Epithelial cell of esophagus (primary cell): ENCODE results near the gene LRRC10B.

Experiments
- DNase-seq: peaks from one replicate; pipeline ENCODE4 v3.0.0; 2010; ENCODE audit warnings: low read depth
- H3K4me3 ChIP-seq: 2 replicates; pipeline ENCODE4 v1.5.1; 2011; ENCODE audit warnings: mild to moderate bottlenecking, low read length, control low read depth
- TF ChIP-seq, protein P1 (sequence below): IDR thresholded peaks from 2 replicates; pipeline ENCODE4 v1.5.1; 2011; ENCODE audit warnings: low read depth, mild to moderate bottlenecking, low read length, control low read depth, inconsistent platforms; ENCODE audit not compliant: insufficient read depth; ENCODE audit errors: missing control alignments

LRRC10B gene

DNA sequence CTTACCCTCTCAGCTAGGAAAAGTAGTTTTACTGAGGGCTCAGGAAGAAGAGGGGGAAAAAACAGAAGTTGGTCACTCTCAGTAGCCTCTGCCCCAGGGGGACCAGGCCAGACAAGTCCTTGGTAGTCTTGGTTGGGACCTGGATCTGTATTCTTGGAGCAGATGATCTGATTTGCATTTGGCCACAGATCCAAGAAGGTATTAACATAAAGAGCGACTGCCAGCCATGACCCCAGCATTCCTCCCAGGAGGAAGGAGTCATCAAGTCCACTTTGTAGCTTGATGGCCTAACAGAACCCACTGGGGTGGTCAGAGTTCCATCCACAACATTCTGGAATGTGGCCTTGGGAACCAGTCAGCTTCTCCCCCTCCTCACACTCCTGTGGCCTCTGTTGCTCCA, 6.0 kb upstream of the LRRC10B start:
- TF ChIP-seq, protein P1, sequence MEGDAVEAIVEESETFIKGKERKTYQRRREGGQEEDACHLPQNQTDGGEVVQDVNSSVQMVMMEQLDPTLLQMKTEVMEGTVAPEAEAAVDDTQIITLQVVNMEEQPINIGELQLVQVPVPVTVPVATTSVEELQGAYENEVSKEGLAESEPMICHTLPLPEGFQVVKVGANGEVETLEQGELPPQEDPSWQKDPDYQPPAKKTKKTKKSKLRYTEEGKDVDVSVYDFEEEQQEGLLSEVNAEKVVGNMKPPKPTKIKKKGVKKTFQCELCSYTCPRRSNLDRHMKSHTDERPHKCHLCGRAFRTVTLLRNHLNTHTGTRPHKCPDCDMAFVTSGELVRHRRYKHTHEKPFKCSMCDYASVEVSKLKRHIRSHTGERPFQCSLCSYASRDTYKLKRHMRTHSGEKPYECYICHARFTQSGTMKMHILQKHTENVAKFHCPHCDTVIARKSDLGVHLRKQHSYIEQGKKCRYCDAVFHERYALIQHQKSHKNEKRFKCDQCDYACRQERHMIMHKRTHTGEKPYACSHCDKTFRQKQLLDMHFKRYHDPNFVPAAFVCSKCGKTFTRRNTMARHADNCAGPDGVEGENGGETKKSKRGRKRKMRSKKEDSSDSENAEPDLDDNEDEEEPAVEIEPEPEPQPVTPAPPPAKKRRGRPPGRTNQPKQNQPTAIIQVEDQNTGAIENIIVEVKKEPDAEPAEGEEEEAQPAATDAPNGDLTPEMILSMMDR: no peak
- no peak overlapping the region for H3K4me3 ChIP-seq
- DNase-seq: no peak

DNA sequence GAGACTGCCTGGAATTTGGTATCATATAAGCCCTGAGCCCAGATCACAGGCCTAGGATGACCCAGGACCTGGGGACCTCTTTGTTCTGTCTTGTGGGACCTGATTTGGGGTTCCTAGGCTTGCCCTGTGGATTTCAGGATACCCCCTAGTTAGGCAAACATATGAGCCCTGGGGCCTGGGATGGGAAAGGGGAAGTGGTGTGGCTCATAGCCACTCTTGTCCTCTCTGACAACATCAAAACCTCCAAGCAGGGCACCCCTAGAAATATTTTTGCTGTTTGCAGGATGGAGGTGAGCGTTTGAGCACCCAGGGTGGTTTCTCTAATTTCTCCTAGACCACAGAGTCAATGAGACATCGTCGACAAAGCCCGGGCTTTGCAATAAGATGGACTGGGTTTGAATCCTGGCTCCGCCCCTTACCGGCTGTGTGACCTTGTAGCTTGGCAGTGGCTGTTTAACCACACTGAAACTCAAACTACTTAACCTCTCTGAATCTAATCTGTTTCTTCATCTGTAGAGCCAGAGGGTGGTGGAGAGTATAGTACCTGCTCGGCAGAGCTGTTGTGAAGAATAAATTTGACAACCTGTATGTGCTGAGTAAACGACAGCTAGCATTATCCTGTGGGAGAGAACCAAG, 5.3 kb upstream of the LRRC10B start:
- TF ChIP-seq, protein P1: no peak
- DNase-seq: no peak
- no peak overlapping the region for H3K4me3 ChIP-seq

DNA sequence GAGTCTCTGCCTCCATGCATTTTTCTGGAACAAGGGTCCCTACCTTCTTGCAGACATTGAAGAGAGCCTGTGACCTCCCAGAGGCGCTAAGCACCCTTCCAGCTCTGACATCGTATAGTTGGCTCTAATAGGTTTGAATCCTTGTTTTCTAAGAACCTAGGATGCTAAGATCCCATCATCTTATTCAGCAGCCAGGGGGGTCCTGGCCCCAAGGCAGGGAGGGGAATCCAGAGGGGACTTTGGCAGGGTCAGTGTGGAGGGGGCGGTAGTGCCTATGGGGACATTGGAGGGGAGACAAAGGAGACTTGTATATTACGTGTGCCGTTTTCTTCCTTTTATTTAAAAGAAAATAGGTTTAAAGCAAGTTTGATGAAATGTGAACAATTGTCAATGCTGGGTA, 3.4 kb upstream of the LRRC10B start:
- DNase-seq: no peak
- TF ChIP-seq, protein P1: no peak
- no peak overlapping the region for H3K4me3 ChIP-seq

DNA sequence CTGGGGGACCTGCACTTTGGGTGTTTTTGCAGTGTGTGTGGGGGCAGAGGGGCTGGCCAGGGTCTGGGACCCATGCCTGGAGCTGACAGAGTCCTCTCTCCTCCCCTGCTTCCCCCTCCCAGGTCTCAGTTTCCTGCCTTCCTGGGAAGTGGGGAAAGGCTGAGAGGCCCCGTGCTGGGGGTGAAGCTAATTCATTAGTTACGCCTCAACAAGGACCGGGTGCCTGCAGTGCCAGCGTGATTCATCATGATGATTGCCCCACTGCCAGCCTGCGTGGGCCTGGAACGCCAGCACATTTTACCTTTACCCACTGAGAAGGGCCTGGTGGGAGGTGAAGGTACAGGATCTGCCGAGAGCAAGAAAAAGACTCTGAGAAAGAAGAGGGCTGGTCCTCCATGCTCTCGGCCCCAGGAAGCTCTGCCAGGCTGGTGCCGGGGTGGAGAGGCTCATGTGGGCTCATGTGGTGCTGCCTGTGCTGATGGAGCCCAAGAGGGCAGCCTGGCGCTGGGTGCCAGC, 2.9 kb upstream of the LRRC10B start:
- peak; percentile 72 for DNase-seq
- H3K4me3 ChIP-seq: no peak overlapping the region
- TF ChIP-seq, protein P1: no peak

DNA sequence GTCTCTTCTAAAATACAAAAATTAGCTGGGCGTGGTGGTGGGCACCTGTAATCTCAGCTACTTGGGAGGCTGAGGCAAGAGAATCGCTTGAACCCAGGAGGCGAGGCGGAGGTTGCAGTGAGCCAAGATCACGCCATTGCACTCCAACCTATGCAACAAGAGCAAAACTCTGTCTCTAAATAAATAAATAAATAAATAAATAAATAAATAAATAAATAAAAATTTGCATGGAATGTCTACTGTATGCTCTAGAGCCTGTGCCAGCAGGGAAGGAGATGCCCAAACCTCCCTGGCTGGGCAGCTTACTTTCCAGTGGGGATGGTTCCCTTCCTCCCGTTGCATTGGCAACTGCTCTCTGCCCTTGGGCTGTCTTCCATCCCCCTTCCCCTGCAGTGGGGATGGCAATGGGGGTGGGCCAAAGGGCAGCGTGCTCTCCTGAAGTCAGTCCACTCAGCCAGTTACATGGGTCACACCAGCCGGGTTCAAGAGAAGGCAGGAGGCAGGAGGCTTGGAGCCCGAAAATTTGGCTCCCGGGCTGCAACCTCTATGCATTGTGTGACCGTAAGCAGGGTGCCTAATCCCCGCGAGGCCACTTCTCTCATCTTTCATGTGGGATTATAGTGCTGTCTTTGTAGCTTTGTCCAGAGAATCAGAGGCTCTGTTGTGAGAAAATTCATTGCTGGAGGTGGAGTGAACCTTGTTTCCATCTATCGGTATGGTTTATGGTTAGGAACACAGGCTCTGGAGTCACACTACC, 1.4 kb upstream of the LRRC10B start:
- no peak overlapping the region for H3K4me3 ChIP-seq
- TF ChIP-seq, protein P1: no peak
- DNase-seq: no peak

DNA sequence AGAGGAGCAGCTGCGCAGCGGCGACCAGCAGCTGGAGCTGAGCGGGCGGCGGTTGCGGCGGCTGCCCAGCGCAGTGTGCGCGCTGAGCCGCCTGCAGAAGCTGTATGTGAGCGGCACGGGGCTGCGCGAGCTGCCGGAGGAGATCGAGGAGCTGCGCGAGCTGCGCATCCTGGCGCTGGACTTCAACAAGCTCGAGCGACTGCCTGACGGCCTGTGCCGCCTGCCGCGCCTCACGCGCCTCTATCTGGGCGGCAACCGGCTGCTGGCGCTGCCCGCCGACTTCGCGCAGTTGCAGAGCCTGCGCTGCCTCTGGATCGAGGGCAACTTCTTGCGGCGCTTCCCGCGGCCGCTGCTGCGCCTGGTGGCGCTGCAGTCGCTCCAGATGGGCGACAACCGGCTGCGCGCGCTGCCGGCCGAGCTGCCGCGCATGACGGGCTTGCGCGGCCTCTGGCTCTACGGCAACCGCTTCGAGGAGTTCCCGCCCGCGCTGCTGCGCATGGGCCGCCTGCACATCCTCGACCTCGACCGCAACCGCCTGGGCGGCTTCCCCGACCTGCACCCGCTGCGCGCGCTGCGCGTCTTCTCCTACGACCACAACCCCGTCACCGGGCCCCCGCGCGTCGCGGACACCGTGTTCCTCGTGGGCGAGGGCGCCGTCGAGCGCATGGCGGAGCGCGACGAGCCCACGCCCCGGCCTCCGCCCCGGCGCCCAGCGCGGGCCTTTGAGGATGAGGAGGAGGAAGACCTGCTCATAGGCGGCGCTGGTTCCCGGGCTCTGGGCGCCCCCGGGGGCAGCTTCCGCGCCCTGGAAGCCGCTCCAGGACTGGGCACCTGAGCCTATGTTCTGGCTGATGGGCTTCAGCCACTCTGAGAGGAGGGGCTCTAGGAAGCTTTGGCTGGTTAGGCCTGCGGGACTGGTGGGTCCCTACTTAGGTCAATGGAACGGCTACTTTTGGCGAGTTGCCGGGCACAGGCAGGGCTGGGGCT, 787 bp downstream of the LRRC10B start:
- DNase-seq: peak; percentile 83
- TF ChIP-seq, protein P1: peak; percentile 36
- H3K4me3 ChIP-seq: no peak overlapping the region
